H7 (cell line): ENCODE measurements around the gene ALG14. TPM values are rescaled to one million over a fixed set of nuclear protein-coding genes. Genes with fewer than 3 reads are reported as not detected.

ENCODE experiments used
- DNase-seq: peaks from one replicate; pipeline ENCODE4 v3.0.0; 2012
- H3K27me3 ChIP-seq: 2 replicates; pipeline ENCODE4 v1.6.0; 2011; ENCODE audit warnings: mild to moderate bottlenecking, low read length; ENCODE audit not compliant: control insufficient read depth, insufficient read depth
- H3K36me3 ChIP-seq: replicated peaks from 2 replicates; pipeline ENCODE4 v1.5.1; 2011; ENCODE audit warnings: low read length; ENCODE audit not compliant: control insufficient read depth, insufficient read depth
- H3K4me3 ChIP-seq: 2 replicates; pipeline ENCODE4 v1.5.1; 2011; ENCODE audit warnings: low read depth, mild to moderate bottlenecking, control low read depth, low read length, moderate library complexity; ENCODE audit not compliant: insufficient read depth
- total RNA-seq: library from RNA; depleted of rRNA; stranded (reverse); fragments of >200 nt; shearing (Covaris generic); gene quantifications from 2 replicates; pipeline ENCODE4 v1.2.3, GENCODE V29; 2014

The ALG14 gene
- total RNA-seq, 1 experiment from 2014 or later: 0.73 TPM

- Histone ChIP-seq H3K27me3 (no peaks in the 10 kb centered on the region), H3K4me3 (no peak overlapping the region), H3K36me3 (no peaks in the 10 kb centered on the region)
- DNase-seq: no peak
Measured at GRCh38 chr1:94962409-94963265, 110.1 kb downstream of the ALG14 start.

GRCh38 chr1:94961988-94962387 lies 110.8 kb downstream of the ALG14 start:
- Histone ChIP-seq H3K36me3 (no peaks in the 10 kb centered on the region), H3K27me3 (no peaks in the 10 kb centered on the region), H3K4me3 (no peak overlapping the region)
- no peak for DNase-seq

GRCh38 chr1:94961582-94961981 lies 111.2 kb downstream of the ALG14 start:
- H3K4me3 ChIP-seq: no peak overlapping the region
- no peaks in the 10 kb centered on the region for H3K36me3 ChIP-seq
- H3K27me3 ChIP-seq: no peaks in the 10 kb centered on the region
- DNase-seq: no peak

GRCh38 chr1:94958081-94958480 lies 114.7 kb downstream of the ALG14 start:
- no peak for DNase-seq
- no peaks in the 10 kb centered on the region for H3K27me3 ChIP-seq
- H3K4me3 ChIP-seq: no peak overlapping the region
- no peaks in the 10 kb centered on the region for H3K36me3 ChIP-seq

- no peaks in the 10 kb centered on the region for H3K27me3 ChIP-seq
- H3K36me3 ChIP-seq: no peaks in the 10 kb centered on the region
- DNase-seq: no peak
- H3K4me3 ChIP-seq: no peak overlapping the region
Measured at GRCh38 chr1:94955767-94956632, 116.8 kb downstream of the ALG14 start.

GRCh38 chr1:94954263-94955220 lies 118.2 kb downstream of the ALG14 start:
- DNase-seq: peak; percentile 9
- Histone ChIP-seq H3K36me3 (no peaks in the 10 kb centered on the region), H3K4me3 (no peak overlapping the region), H3K27me3 (no peaks in the 10 kb centered on the region)

GRCh38 chr1:94953746-94954145 lies 119.0 kb downstream of the ALG14 start:
- Histone ChIP-seq H3K27me3 (no peaks in the 10 kb centered on the region), H3K36me3 (no peaks in the 10 kb centered on the region), H3K4me3 (no peak overlapping the region)
- no peak for DNase-seq

- no peak for DNase-seq
- Histone ChIP-seq H3K36me3 (no peaks in the 10 kb centered on the region), H3K4me3 (no peak overlapping the region), H3K27me3 (no peaks in the 10 kb centered on the region)
Measured at GRCh38 chr1:94953107-94953506, 119.6 kb downstream of the ALG14 start.

GRCh38 chr1:94952539-94952938 lies 120.2 kb downstream of the ALG14 start:
- Histone ChIP-seq H3K27me3 (no peaks in the 10 kb centered on the region), H3K4me3 (no peak overlapping the region), H3K36me3 (no peaks in the 10 kb centered on the region)
- no peak for DNase-seq

GRCh38 chr1:94951509-94952208 lies 121.1 kb downstream of the ALG14 start:
- DNase-seq: no peak
- no peaks in the 10 kb centered on the region for H3K36me3 ChIP-seq
- no peak overlapping the region for H3K4me3 ChIP-seq
- no peaks in the 10 kb centered on the region for H3K27me3 ChIP-seq

- Histone ChIP-seq H3K36me3 (no peaks in the 10 kb centered on the region), H3K27me3 (no peaks in the 10 kb centered on the region), H3K4me3 (no peak overlapping the region)
- no peak for DNase-seq
Measured at GRCh38 chr1:94951046-94951445, 121.7 kb downstream of the ALG14 start.

GRCh38 chr1:94949681-94950661 lies 122.8 kb downstream of the ALG14 start:
- Histone ChIP-seq H3K36me3 (no peaks in the 10 kb centered on the region), H3K27me3 (no peaks in the 10 kb centered on the region), H3K4me3 (no peak overlapping the region)
- DNase-seq: no peak

- no peak overlapping the region for H3K4me3 ChIP-seq
- no peaks in the 10 kb centered on the region for H3K27me3 ChIP-seq
- DNase-seq: no peak
- H3K36me3 ChIP-seq: no peaks in the 10 kb centered on the region
Measured at GRCh38 chr1:94947437-94947836, 125.3 kb downstream of the ALG14 start.
